NCI-H82 treated with DMSO at 0.1 percent for 48 hours (cell line): Measurements from ENCODE around the gene IL3RA.
"Not testable (repeated sequence)": the region's sequence is repeated elsewhere in the genome, so short reads cannot be mapped to it uniquely, and the experiment has no call there.

Experiments
- DNase-seq: peaks from one replicate; lab custom pipeline; 2025; ENCODE audit not compliant: unreplicated experiment; lab: John Stamatoyannopoulos, UW

Gene IL3RA

DNA sequence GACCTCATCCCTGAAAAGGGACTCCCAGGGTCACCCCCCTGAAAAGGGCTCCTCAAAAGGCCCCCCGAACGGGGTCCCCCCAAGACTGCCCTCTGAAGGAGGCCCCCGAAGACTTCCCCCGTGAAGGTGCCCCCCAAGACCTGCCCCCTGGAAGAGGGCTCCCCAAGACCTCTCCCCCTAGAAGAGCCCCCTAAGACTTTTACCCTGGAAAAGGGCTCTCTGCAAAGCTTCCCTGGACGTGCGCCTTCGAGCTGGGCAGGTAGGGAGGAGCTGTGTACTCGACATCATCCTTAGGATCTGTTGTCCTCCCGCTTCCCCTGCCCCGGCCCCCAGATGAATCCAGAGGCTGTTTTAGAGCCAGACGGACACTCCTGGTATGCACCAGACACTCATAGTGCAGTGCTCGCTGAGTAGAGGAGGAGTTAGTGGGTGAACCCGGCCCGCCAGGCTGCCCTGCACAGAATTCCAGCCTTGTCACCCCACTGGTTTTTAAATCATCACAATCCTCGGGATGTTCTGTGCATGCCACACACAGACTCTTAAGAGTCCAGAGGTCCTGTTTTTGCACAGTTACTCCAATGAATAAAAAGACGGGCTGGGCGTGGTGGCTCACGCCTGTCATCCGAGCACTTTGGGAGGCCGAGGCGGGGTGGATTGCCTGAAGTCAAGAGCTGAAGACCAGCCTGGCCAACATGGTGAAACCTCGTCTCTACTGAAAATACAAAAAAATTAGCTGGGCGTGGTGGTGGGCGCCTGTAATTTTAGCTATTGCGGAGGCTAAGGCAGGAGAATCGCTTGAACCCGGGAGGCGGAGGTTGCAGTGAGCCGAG is 61.1 kb downstream of the IL3RA start:
- no peak for DNase-seq

- DNase-seq = no peak
Observed at GRCh38 chrX:1398431-1399340, 62.1 kb downstream of the IL3RA start.

DNA sequence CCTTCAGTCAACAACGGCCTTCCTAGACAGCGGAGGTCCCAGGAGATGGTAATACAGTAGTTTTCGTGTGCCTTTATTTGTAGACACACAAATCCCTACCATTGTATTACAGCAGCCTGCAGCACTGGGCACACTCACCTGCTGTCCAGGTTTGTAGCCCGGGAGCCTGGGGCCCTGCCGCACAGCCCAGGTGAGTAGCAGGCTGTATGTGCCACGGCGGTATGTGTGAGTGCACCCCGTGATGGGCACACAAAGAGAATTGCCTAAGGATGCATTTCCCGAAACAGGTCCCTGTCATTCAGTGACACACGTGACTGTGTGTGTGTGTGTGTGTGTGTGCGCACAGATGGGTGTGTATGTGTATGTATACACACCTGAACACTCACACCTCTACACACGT is 63.5 kb downstream of the IL3RA start:
- no peak for DNase-seq

- DNase-seq = no peak
Observed at GRCh38 chrX:1400742-1401471, 64.3 kb downstream of the IL3RA start.

DNA sequence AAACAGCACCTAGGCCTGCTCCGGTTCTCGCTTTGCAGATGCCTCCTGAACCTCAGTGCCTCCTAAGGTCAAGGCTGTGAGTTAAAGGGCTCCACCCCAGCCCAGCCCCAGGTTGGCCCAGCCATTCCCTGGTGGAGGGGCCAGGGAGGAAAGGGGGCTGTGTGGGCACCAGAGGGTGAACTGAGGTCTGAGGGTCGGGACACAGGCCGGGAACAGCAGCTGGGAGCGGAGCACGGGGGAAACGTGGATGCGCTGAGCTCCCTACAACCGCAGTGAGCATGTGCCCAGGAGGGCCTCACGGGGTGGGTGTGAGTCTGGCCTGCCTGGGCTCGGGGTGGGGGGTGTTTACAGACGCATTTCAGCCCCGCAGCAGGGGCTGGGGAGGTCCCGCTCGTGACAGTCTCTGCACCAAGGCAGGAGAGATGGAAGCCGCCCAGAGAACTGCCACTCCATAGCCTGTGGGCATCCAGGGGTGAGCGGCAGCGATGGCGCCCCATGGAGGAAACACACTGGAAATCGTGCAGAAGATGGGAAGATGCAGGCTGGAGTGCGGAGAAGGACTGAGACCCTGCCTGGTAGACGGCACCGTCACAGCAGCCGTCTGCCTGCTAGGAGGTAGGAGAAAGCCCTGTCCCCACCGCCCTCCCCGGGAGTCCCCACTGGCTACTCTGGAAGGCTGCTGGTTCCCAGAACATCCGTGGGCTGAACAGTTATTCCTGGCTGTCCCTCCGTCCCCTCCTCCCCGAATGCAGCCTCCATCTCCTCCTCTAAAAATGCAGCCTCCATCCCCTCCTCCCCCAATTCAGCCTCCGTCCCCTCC is 65.2 kb downstream of the IL3RA start:
- DNase-seq = no peak

- no peak for DNase-seq
Observed at GRCh38 chrX:1403228-1403627, 66.6 kb downstream of the IL3RA start.

GRCh38 chrX:1403867-1404266 is 67.3 kb downstream of the IL3RA start:
- not testable (repeated sequence) for DNase-seq

DNA sequence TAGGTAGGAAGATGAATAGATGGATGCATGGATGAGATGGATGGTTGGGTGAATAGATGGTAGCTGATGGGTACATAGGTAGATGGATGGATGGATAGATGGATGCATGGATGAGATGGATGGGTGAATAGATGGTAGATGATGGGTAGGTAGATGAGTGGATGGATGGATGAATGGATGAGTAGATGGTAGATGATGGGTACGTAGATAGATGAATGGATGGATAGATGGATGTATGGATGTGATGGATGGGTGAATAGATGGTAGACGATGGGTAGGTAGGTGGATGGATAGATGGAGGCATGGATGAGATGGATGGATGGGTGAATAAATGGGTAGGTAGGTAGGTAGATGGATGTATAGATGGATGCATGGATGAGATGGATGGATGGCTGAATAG is 69.2 kb downstream of the IL3RA start:
- not testable (repeated sequence) for DNase-seq

GRCh38 chrX:1407035-1407434 is 70.5 kb downstream of the IL3RA start:
- no peak for DNase-seq

- no peak for DNase-seq
Observed at GRCh38 chrX:1411326-1411725, 74.7 kb downstream of the IL3RA start.

- DNase-seq = no peak
Observed at GRCh38 chrX:1412551-1413161, 76.1 kb downstream of the IL3RA start.

- DNase-seq = no peak
Observed at GRCh38 chrX:1416327-1416784, 79.8 kb downstream of the IL3RA start.

DNA sequence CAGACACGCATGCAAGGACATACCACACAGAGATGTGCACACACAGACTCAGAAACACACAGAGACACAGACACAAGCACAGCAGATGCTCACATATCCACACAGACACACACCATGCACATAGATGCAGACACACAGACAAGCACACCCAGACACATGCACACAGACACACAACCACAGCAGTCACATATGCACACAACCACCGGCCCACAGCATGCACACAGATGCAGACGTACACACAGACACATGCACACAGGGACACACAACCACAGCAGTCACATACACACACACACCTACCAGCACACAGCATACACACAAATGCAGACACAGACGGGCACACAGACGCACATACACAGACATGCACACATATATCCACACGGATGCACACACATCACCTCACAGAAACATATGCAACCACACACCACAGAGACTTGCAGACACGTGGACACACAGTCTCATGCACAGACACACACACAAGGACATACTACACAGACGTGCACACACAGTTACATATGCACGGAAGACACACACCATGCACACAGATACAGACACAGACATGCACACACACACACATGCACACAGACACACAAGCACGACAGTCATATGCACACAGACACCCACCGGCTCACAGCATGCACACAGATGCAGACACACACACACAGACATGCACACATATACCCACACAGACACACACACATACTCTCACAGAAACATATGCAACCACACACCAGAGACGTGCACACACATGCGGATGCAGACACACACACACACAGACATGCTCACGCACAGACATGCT is 80.6 kb downstream of the IL3RA start:
- DNase-seq = no peak

DNA sequence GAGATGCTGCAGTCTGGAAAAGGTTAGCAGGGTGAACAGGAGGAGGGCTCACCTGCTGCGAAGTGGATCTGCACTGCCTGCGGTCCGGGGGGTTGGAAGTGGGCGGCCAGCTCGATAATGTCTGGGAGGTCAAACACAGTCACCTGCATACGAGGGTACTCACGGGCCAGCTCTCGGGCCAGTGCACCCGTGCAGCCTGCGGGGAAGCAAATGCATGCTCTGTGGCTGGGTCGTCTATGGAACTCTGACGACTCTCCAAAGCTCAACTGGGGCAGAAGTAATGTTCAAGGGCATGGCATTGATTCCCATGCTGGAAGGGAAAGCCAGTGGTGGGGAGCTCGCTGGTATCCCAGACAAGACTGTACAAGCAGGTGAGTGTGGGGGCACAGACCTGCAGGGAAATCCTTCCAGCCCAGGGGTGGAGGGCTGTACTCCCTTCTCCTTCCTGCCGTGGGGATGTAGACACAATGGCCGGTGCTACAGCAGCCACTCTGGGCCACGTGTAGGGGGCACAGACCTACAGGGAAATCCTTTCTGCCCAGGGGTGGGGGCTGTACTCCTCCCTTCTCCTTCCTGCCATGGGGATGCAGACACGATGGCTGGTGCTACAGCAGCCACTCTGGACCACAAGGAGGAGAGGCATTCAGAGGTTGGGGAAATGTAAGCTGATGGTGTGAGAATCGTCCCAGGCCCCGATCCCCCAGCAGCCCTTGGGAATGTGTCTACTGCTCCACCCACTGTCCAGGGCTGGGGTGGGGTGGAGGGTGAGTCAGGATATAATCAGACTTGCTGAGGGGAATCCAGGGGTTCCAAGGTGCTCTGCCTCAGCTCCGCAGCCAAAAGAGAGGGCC is 81.6 kb downstream of the IL3RA start:
- DNase-seq = no peak

DNA sequence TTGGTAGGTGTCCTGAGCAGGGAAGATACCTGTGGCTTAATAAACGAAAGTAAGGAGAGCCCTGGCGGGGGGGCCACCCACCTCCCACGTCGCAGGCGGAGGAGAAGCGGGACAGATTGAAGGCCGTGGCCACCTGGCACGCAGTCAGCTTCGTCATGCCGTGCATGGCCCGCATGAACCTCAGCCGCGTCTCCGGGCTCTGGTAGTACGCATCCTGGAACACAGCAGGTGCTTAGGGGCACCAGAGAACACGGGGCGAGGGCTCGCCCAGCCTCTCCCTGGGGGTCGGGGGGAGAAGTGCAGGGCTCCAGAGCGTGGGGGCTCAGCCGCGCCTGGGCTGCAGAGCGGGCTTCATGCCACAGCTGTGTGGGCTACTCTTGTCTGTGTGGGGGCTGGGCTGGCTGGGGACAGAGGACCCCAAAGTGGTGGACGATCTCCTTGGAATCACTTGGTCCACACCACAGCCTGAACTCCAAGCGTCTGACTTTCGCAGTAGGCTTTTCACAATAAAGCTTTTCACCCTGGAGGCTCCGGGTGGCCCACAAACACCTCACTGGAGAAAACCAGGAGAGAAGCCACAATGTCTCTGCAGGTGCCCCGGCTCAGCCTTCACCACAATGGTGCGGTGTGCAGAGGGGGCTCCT is 82.4 kb downstream of the IL3RA start:
- no peak for DNase-seq

DNA sequence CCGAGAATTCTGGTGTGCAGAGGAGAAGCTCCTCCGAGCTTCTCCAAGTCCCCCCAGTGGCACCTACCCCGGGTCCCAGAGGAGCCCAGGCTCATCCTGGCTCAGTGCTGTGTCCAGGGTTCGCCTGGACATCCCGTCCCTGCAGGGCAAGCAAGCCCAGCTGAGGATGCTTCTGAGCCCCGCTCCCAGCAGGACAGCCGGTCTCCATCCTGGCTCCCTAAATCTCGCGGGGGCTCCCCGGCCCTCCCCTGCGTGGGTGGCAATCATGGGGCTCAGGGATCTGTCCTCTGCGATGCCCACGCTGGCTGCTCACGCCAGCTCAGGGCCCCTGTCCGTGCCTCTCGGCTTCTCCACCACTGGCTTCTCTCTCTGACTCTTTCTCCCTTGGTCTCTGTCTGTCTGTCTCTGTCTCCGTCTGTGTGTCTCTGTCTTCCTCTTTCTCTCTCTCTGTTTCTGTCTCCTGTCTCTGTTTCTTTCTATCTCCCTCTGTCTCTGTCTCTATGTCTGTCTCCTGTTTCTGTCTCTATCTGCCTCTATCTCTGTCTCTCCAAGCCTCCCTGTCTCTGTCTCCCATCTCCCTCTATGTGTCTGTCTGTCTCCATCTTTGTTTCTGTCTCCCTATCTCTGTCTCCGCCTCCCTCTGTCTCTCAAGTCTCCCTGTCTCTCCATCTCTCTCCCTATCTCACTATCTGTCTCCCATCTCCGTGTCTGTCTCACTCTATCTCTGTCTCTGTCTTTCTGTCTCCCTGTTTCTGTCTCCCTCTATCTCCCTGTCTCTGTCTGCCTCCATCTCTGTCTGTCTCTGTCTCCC is 83.2 kb downstream of the IL3RA start:
- no peak for DNase-seq

- no peak for DNase-seq
Observed at GRCh38 chrX:1420371-1420770, 83.8 kb downstream of the IL3RA start.
